HG03432 (cell line): ENCODE measurements around the gene WDR44.

Experiments used
- ATAC-seq: cut with Tn5 transposase; IDR thresholded peaks from one replicate; pipeline ENCODE4 v1.9.1; 2021; ENCODE audit warnings: mild to moderate bottlenecking, moderate library complexity; ENCODE audit not compliant: unreplicated experiment

The WDR44 gene

DNA sequence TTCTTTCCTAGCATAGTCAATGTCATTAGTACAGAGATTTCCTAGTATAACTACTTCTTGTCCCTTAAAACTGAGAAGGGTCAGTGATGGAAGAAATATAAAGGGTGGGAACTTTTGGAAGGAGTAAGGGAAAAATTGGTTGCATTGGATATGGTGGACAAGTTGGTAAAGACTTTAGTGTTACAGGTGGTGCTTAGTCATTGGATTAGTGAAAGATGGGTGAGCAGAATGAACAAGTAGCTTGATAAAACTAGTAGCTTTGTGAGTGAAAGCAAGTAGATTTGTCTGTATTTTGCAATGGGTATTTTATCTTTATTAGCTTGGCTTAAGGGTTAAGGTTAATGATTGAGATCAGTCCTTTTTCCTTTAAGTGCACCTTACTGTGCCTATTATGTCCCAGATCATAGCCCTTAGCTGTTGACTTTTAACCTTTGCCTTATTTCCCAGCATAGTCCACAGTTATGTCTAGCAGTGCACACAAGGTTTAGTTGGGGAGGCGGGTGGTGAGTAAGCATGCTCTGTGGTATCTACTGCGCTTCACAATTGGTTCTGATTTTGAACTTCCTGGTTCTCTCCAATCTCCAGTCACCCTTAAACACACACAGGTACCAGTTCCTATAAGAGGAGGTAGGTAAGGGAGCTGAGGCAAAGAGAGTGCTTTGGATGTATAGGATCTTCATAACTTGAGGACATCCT lies 9.5 kb downstream of the WDR44 start:
- no peak for ATAC-seq

DNA sequence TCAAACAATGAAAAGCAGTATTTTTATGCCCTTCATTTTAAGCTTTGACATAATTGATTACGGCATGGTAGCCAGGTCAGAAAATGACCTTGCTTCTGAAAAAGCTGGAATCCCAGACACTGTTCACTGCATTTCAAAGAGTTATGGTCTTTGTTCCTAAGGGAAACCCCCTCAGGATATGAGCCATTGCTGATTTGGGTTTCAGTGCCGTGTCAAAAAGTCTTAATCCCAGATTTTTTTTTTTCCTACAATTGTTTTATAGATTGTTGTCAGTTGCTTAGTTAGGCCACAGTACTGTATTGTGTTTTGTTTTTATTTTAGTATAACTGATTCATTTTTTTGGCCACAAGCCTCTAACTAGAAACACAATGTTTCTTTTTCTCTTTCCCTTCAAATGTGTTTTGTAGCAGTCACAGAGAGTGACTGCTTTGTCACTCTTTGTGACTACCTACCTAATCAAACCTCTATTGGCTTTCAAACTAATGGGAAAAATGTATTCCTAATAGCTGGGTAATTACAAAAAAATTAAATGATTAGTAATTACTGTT lies 10.3 kb downstream of the WDR44 start:
- no peak for ATAC-seq

GRCh38 chrX:118360429-118361125 lies 14.7 kb downstream of the WDR44 start:
- ATAC-seq, result no peak

GRCh38 chrX:118364261-118364660 lies 18.4 kb downstream of the WDR44 start:
- ATAC-seq, result no peak

- no peak for ATAC-seq
Measured at GRCh38 chrX:118367338-118367737, 21.4 kb downstream of the WDR44 start.

- ATAC-seq, result no peak
Measured at GRCh38 chrX:118368398-118368797, 22.5 kb downstream of the WDR44 start.

GRCh38 chrX:118370921-118371624 lies 25.2 kb downstream of the WDR44 start:
- ATAC-seq, result no peak

- ATAC-seq, result no peak
Measured at GRCh38 chrX:118373538-118373937, 27.6 kb downstream of the WDR44 start.

- no peak for ATAC-seq
Measured at GRCh38 chrX:118383120-118383519, 37.2 kb downstream of the WDR44 start.

- ATAC-seq, result no peak
Measured at GRCh38 chrX:118392716-118393115, 46.8 kb downstream of the WDR44 start.

DNA sequence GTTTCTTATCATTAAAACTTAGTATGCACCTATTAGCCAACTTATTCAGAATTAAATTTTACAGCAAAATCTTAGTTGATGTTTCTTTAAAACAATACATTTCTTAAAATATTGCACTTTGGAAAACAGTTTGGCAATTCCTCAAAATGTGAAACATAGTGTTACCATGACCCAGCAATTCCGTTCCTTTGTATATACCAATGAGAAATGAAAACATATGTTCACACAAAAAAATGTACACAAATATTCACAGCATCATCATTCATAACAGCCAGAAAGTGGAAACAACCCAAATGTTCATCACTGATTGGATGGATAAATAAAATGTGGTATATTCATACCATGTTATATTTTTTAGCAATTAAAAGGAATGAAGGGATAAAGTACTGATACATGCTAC lies 50.2 kb downstream of the WDR44 start:
- no peak for ATAC-seq

GRCh38 chrX:118418811-118419251 lies 72.9 kb downstream of the WDR44 start:
- no peak for ATAC-seq

DNA sequence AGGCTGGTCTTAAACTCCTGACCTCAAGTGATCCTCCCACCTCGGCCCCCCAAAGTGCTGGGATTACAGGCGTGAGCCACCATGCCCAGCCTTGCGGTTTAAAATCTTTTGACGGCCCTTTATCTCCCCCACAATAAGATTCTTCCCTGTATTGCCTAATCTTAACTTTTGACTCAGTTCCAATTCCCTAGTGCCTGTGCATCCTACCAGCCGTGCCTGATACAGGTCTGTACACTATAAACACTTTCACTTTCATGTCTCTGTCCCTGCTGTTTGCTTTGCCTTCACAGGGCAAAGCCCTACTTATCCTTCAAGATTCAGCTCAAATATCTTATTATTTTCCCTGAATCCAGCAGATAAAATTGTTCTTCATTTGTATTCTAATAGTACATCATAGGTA lies 74.6 kb downstream of the WDR44 start:
- peak; percentile 77 for ATAC-seq

DNA sequence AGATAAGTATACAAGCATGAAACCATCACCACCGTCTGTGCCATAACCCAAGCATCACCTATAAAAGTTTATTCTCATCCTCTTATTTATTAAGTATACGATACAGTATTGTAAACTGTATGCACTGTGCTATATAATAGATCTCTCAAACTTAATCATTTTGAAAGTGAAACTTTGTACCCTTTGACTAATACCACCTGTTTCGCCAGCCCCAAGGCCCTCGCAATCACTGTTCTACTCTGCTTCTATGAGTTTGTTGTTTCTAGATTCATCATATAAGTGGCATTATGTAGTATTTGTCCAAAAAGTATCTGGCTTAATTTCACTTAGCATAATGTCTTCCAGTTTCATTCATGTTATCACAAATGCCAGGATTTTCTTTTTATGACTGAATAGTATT lies 77.7 kb downstream of the WDR44 start:
- ATAC-seq, result peak; percentile 97

DNA sequence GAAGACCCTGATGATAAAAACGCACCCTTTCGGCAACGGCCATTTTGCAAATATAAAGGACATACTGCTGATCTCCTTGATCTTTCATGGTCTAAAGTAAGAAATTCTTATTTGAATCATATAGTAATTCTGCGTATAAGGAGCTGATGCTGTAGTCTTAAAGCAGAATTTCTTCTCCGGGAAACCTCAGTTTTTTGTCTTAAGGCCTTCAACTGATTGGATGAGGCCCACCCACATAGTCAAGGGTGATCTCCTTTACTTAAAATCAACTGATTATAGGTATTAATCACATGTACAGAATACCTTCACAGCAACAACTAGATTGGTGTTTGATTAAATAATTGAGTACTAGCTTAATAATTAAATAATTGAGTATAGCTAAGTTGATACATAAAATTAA lies 86.9 kb downstream of the WDR44 start:
- ATAC-seq, result no peak

DNA sequence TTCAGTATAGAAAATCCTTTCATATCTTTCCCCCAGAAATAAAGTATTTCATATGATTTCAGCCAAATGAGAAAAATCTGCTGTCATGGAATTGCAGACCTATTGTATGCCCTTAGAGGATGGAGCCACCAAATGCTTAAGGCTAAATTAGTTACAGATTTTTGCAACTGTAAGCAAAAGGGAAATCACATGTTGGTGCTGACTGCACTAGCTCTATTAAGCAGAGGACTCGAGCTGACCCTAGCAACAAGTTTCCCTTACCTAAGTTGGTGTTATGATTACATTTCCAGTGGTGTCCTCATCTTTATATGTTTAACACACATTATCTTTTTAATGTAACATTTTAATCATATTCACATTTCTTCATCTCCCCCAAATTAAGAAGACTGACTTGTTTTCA lies 91.4 kb downstream of the WDR44 start:
- ATAC-seq, result no peak

DNA sequence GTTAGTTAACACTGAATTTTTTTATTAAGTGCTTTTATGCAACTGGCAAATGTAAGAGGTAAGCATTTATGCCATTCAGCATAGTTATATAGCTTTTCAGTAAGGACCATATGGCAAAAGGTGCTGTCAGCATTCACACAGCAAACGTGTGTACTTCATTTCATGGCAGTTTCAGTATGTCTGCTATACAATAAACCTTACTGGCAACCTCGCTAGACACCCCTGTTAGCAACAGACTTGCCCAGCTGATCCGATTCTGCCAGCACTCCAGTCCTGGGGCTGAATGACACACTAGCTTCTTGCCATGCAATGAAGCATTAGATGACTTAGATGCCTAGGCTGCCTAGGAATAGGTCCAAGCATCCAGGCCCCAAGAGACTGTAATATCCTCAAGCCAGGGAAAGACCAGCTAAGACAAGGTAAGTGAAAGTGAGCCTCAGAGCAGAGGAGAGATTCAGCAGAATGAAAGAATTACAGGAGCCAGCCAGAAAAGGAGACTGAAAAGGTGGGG lies 102.4 kb downstream of the WDR44 start:
- ATAC-seq, result no peak

- no peak for ATAC-seq
Measured at GRCh38 chrX:118455013-118455412, 109.1 kb downstream of the WDR44 start.

DNA sequence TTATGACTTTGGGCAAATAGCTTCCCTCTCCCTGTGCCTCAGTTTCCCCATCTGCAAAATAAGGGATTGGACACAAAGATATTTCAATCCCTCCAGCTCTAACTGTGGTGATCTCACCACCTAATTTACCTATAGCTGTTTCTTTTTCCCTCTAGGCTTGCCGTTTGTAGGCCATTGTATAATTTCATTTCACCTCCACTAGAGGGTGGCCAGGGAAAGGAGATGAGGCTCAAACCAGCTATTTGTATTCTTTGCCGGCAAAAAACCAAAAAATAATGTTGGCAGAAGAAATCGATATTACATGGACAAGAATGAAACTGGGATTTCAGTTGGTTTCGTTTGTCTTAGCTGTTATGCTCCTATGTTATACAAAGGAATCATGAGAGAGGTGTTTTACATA lies 113.6 kb downstream of the WDR44 start:
- peak; percentile 58 for ATAC-seq

GRCh38 chrX:118464501-118464900 lies 118.6 kb downstream of the WDR44 start:
- no peak for ATAC-seq

DNA sequence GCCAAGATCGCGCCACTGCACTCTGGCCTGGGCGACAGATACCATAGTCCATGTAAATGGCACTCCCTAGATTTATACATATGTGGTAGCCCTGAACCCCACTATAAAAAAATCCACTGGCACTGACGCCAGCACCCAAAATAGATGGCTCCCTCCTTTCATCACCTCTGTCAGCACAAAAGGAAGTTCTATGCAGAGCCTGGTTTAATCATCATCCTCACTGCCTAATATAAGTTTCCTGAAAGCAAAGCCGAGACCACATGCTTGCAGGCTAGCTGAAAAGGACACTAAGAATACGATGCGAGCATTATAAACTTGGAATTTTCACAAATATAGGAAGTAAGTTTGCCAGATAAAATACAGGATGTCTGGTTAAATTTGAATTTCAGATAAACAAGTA lies 122.2 kb downstream of the WDR44 start:
- ATAC-seq, result no peak
